ENCODE results near the gene GOLPH3. TPM values are rescaled to one million over a fixed set of nuclear protein-coding genes. Genes with fewer than 3 reads are reported as not detected.
"Not testable (repeated sequence)": the region's sequence is repeated elsewhere in the genome, so short reads cannot be mapped to it uniquely, and the experiment has no call there.

Gene GOLPH3
- total RNA-seq, 1 donor from 2014 or later, result 60.1 TPM

GRCh38 chr5:32182463-32183063 lies 8.4 kb upstream of the GOLPH3 start:
- DNase-seq, result no peak
- Mint-ChIP-seq H3K9me3 (no peaks in the 10 kb centered on the region), H3K36me3 (ENCODE audit: low read depth) (no peaks in the 10 kb centered on the region), H3K4me1 (peaks cover 14% of the 10 kb centered on the region), H3K27ac (no peak overlapping the region), H3K4me3 (no peak overlapping the region), H3K27me3 (no peaks in the 10 kb centered on the region)
- POLR2A ChIA-PET, result interaction anchor here (0.6 kb wide), 1 partner anchor 50 kb away, joined by 3 read pairs; no protein-coding TSS in a partner anchor
- intact Hi-C loops (cut with micrococcal nuclease), result loop anchor here (1.0 kb wide), 1 partner anchor 8 kb away; the partner anchor contains the start of gene GOLPH3
- peak; percentile 64 for ATAC-seq (ENCODE audit: low read depth)
- no peak for TF ChIP-seq CTCF (IDR thresholded peaks at IDR 0.05)
- CTCF ChIA-PET, result no interaction called here

- Mint-ChIP-seq H3K27ac (peak overlapping the region; percentile 91), H3K27me3 (no peaks in the 10 kb centered on the region), H3K4me1 (peaks cover 45% of the 10 kb centered on the region), H3K9me3 (no peaks in the 10 kb centered on the region), H3K4me3 (peak overlapping the region; percentile 96), H3K36me3 (ENCODE audit: low read depth) (peaks cover 40% of the 10 kb centered on the region)
- POLR2A ChIA-PET, result interaction anchor here (0.6 to 3.0 kb wide), 15 partner anchors 9 to 641 kb away, joined by 3 to 17 read pairs (median 4); partner anchors contain the start of genes C5orf22, DROSHA, MTMR12 and ZFR
- CTCF ChIA-PET, result interaction anchor here (0.8 to 1.3 kb wide), 4 partner anchors 57 to 156 kb away, joined by 3 to 6 read pairs (median 3); partner anchors contain the start of gene MTMR12
- DNase-seq, result no peak
- no peak for TF ChIP-seq CTCF (IDR thresholded peaks at IDR 0.05)
- ATAC-seq (ENCODE audit: low read depth), result peak; percentile 29
- intact Hi-C loops (cut with micrococcal nuclease), result loop anchor here (1.0 to 2.0 kb wide), 9 partner anchors 9 to 641 kb away; partner anchors contain the start of genes C5orf22, DROSHA, SUB1 and ZFR
These were observed 680 bp downstream of the GOLPH3 start for GRCh38 chr5:32173267-32174010.

GRCh38 chr5:32172923-32173266 lies 1.2 kb downstream of the GOLPH3 start:
- no peak for TF ChIP-seq CTCF (IDR thresholded peaks at IDR 0.05)
- H3K4me3 Mint-ChIP-seq, result peak overlapping the region; percentile 96
- ChIA-PET CTCF (interaction anchor here (1.3 kb wide), 1 partner anchor 59 kb away, joined by 6 read pairs; no protein-coding TSS in a partner anchor), POLR2A (interaction anchor here (0.6 to 3.0 kb wide), 7 partner anchors 9 to 272 kb away, joined by 3 to 17 read pairs (median 4); partner anchors contain the start of genes MTMR12 and ZFR)
- no peaks in the 10 kb centered on the region for H3K9me3 Mint-ChIP-seq
- ATAC-seq (ENCODE audit: low read depth), result no peak
- no peak for DNase-seq
- H3K27me3 Mint-ChIP-seq, result no peaks in the 10 kb centered on the region
- peaks cover 48% of the 10 kb centered on the region for H3K4me1 Mint-ChIP-seq
- peaks cover 44% of the 10 kb centered on the region for H3K36me3 Mint-ChIP-seq (ENCODE audit: low read depth)
- H3K27ac Mint-ChIP-seq, result peak overlapping the region; percentile 91
- intact Hi-C loops (cut with micrococcal nuclease), result no loop called here

- DNase-seq; intact Hi-C loops (cut with micrococcal nuclease); H3K27me3 Mint-ChIP-seq; H3K9me3 Mint-ChIP-seq; ATAC-seq (ENCODE audit: low read depth): not testable (repeated sequence)
- CTCF ChIA-PET, result interaction anchor here (0.7 kb wide), 1 partner anchor 60 kb away, joined by 3 read pairs; no protein-coding TSS in a partner anchor
- Mint-ChIP-seq H3K27ac (peak overlapping the region; percentile 91), H3K4me1 (peaks cover 48% of the 10 kb centered on the region), H3K36me3 (ENCODE audit: low read depth) (peaks cover 48% of the 10 kb centered on the region), H3K4me3 (peak overlapping the region; percentile 96)
- POLR2A ChIA-PET, result interaction anchor here (0.6 to 3.0 kb wide), 5 partner anchors 8 to 272 kb away, joined by 3 to 17 read pairs (median 4); partner anchors contain the start of gene ZFR
These were observed 1.8 kb downstream of the GOLPH3 start for GRCh38 chr5:32172186-32172911.
